Measurements from ENCODE around the gene EP400.

EP400 gene

DNA sequence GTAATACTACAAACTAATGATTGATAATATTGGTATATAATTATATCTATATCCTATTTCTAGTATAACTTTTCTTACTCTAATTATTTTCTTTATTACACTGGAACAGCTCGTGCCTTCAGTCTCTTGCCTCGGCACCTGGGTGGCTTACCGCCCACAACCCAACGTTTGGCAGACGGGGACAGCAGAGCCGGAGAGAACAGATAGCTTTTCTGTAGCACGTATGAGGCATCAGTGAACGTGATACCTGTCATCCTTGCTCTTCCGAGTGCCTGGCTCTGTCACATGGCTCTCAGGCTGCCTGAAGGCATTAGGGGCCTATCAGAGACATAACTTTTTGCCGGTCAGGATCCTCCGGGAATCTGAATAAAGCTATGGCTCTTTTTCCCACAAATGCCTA is 15.2 kb upstream of the EP400 start:
- no peak overlapping the region for H3K27ac ChIP-seq (ENCODE audit: low read length)
- H3K4me1 ChIP-seq (ENCODE audit: insufficient read depth, low read length): peaks cover 3% of the 10 kb centered on the region; the same call in 1 of the 2 replicates
- H3K36me3 ChIP-seq (ENCODE audit: insufficient read depth, low read depth, low read length): peaks cover 86% of the 10 kb centered on the region
- H3K27me3 ChIP-seq (ENCODE audit: insufficient read depth, low read length): no peaks in the 10 kb centered on the region
- no peak overlapping the region for H3K4me3 ChIP-seq (ENCODE audit: low read length)
- H3K9ac ChIP-seq (ENCODE audit: low read depth, low read length): no peak overlapping the region
- no peaks in the 10 kb centered on the region for H3K9me3 ChIP-seq (ENCODE audit: insufficient read depth, low read depth, low read length)

DNA sequence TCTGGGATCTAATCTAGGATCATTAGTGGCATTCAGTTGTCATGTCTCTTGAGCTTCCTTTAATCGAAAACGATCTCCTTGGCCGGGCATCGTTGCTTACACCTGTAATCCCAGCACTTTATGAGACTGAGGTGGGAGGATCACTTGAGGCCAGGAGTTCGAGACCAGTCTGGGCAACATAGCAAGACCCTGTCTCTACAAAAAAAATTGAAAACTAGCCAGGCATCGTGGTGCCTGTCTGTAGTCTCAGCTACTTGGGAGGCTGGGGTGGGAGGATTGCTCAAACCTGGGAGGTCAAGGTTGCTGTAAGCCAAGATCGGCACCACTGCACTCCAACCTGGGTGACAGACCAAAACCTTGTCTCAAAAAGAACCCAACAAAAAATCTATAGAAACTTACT is 11.7 kb upstream of the EP400 start:
- no peak overlapping the region for H3K27ac ChIP-seq (ENCODE audit: low read length)
- no peaks in the 10 kb centered on the region for H3K4me1 ChIP-seq (ENCODE audit: insufficient read depth, low read length)
- no peak overlapping the region for H3K4me3 ChIP-seq (ENCODE audit: low read length)
- H3K9ac ChIP-seq (ENCODE audit: low read depth, low read length): no peak overlapping the region
- H3K9me3 ChIP-seq (ENCODE audit: insufficient read depth, low read depth, low read length): no peaks in the 10 kb centered on the region
- peaks cover 93% of the 10 kb centered on the region for H3K36me3 ChIP-seq (ENCODE audit: insufficient read depth, low read depth, low read length)
- no peaks in the 10 kb centered on the region for H3K27me3 ChIP-seq (ENCODE audit: insufficient read depth, low read length)

DNA sequence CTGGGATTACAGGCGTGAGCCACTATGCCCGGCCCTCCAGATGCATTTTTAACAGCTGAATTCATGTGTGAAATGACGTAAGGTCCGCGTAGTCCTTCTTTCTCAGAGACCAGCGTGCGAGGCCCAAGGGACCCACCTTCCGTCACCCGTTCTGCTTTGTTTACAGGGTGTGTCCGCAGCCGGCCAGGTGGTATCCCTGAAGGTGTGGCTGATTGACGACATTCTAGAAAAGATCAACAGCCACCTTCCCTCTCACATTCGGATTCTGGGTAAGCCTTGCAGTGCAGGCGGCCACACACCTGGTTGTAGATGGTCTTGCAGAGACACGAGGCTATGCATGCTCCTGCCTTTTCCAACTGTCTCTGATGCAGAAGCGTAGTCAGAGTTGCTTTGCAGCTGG is 10.7 kb upstream of the EP400 start:
- Histone ChIP-seq H3K27me3 (ENCODE audit: insufficient read depth, low read length) (no peaks in the 10 kb centered on the region), H3K4me3 (ENCODE audit: low read length) (no peak overlapping the region), H3K27ac (ENCODE audit: low read length) (no peak overlapping the region), H3K9me3 (ENCODE audit: insufficient read depth, low read depth, low read length) (no peaks in the 10 kb centered on the region), H3K9ac (ENCODE audit: low read depth, low read length) (no peak overlapping the region), H3K4me1 (ENCODE audit: insufficient read depth, low read length) (no peaks in the 10 kb centered on the region), H3K36me3 (ENCODE audit: insufficient read depth, low read depth, low read length) (peaks cover 93% of the 10 kb centered on the region)

DNA sequence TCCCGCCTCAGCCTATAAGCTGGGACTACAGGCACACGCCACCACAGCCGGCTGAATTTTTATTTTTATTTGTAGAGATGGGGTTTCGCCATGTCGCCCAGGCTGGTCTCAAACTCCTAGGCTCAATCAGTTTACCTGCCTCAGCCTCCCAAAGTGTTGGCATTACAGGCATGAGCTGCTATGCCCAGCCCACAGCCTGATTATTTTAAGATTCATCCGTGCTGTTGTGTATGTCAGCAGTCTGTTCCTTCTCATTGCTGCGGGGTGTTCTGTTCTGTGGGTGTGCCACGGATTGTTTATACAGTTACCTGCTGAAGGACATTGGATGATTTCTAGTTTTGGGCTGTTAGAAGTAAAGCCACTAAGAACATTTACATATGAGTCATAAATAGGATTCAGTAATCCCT is 9.6 kb upstream of the EP400 start:
- H3K4me1 ChIP-seq (ENCODE audit: insufficient read depth, low read length): no peaks in the 10 kb centered on the region
- H3K27ac ChIP-seq (ENCODE audit: low read length): no peak overlapping the region
- H3K9me3 ChIP-seq (ENCODE audit: insufficient read depth, low read depth, low read length): no peaks in the 10 kb centered on the region
- H3K4me3 ChIP-seq (ENCODE audit: low read length): no peak overlapping the region
- no peaks in the 10 kb centered on the region for H3K27me3 ChIP-seq (ENCODE audit: insufficient read depth, low read length)
- H3K36me3 ChIP-seq (ENCODE audit: insufficient read depth, low read depth, low read length): peaks cover 92% of the 10 kb centered on the region
- no peak overlapping the region for H3K9ac ChIP-seq (ENCODE audit: low read depth, low read length)

DNA sequence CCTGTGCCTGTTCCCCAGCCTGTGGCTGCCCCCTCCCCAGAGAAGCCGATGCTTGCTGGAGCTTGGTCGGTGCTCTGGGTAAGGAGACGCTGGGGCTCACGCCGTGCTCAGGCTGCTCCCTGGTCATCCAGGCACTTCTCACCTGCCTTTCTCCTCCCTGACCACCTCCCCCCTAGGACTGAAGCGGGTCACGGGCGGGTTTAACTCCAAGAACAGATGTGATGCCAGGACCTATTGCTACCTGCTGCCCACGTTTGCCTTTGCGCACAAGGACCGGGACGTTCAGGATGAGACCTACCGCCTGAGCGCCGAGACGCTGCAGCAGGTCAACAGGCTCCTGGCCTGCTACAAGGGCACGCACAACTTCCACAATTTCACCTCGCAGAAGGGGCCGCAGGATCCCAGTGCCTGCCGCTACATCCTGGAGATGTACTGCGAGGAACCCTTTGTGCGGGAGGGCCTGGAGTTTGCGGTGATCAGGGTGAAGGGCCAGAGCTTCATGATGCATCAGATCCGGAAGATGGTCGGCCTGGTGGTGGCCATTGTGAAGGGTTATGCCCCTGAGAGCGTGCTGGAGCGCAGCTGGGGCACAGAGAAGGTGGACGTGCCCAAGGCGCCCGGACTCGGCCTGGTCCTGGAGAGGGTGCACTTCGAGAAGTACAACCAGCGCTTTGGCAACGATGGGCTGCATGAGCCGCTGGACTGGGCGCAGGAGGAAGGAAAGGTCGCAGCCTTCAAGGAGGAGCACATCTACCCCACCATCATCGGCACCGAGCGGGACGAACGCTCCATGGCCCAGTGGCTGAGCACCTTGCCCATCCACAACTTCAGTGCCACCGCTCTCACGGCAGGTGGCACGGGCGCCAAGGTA is 8.4 kb upstream of the EP400 start:
- no peak overlapping the region for H3K27ac ChIP-seq (ENCODE audit: low read length)
- no peaks in the 10 kb centered on the region for H3K27me3 ChIP-seq (ENCODE audit: insufficient read depth, low read length)
- H3K9me3 ChIP-seq (ENCODE audit: insufficient read depth, low read depth, low read length): no peaks in the 10 kb centered on the region
- no peak overlapping the region for H3K4me3 ChIP-seq (ENCODE audit: low read length)
- H3K4me1 ChIP-seq (ENCODE audit: insufficient read depth, low read length): no peaks in the 10 kb centered on the region
- H3K9ac ChIP-seq (ENCODE audit: low read depth, low read length): no peak overlapping the region
- H3K36me3 ChIP-seq (ENCODE audit: insufficient read depth, low read depth, low read length): peaks cover 81% of the 10 kb centered on the region

DNA sequence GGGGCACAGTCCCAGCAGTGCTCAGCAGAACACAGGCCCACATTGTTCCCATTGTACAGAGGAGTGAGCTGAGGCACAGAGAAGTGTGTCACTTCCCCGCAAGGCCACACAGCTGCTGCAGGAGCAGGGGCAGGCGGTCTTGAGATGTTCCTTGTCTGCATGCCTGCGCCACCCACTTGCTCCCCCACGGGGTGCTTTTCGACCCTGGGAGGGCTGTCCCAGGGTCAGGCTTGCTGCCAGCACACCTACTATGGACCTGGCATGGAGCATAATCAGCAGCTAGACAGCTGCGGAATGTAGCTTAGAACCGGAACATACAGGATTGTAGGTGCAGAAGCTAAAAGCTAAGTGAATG is 7.8 kb upstream of the EP400 start:
- H3K9ac ChIP-seq (ENCODE audit: low read depth, low read length): no peak overlapping the region
- peaks cover 75% of the 10 kb centered on the region for H3K36me3 ChIP-seq (ENCODE audit: insufficient read depth, low read depth, low read length)
- H3K4me3 ChIP-seq (ENCODE audit: low read length): no peak overlapping the region
- no peak overlapping the region for H3K27ac ChIP-seq (ENCODE audit: low read length)
- no peaks in the 10 kb centered on the region for H3K27me3 ChIP-seq (ENCODE audit: insufficient read depth, low read length)
- no peaks in the 10 kb centered on the region for H3K9me3 ChIP-seq (ENCODE audit: insufficient read depth, low read depth, low read length)
- no peaks in the 10 kb centered on the region for H3K4me1 ChIP-seq (ENCODE audit: insufficient read depth, low read length)

DNA sequence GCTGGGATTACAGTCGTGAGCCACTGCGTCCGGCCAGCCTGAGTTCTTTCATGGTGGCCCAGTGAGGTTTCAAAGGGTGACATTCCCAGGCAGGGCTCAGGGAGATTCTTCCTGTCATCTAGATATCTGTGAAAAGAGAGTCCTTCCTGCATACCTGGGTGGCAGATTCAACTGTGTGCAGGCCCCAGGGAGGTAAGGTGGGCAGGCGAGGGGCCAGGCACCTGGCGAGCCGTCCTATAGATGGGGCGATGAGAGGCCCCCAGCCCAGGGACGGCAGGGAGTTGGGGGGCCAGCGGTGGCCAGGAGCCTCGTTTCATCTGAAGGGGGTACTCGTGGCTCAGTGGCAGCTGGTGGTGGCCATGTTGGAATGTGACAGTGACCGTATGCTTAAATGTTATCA is 7.1 kb upstream of the EP400 start:
- H3K36me3 ChIP-seq (ENCODE audit: insufficient read depth, low read depth, low read length): peaks cover 68% of the 10 kb centered on the region
- no peak overlapping the region for H3K4me3 ChIP-seq (ENCODE audit: low read length)
- peaks cover 3% of the 10 kb centered on the region; the same call in 1 of the 2 replicates for H3K4me1 ChIP-seq (ENCODE audit: insufficient read depth, low read length)
- no peaks in the 10 kb centered on the region for H3K9me3 ChIP-seq (ENCODE audit: insufficient read depth, low read depth, low read length)
- no peak overlapping the region for H3K27ac ChIP-seq (ENCODE audit: low read length)
- no peak overlapping the region for H3K9ac ChIP-seq (ENCODE audit: low read depth, low read length)
- H3K27me3 ChIP-seq (ENCODE audit: insufficient read depth, low read length): no peaks in the 10 kb centered on the region

DNA sequence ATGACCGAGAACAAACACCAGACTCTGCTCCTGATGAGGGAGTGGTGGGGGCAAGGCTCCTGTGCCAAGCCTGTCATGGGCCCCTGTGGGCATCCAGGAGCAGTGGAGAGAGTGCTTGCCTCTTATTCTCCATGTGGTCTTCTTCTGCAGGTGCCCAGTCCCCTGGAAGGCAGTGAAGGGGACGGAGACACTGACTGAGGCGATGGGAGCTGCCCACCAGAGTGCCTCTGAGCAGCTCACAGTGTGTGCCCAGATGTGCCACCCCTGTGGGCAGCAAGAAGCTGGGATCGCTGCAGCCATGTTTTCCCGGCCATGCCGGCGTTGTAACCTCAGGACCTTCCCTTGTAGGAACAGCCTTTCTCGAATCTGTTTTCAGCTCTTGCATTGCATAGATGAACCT is 6.4 kb upstream of the EP400 start:
- Histone ChIP-seq H3K9me3 (ENCODE audit: insufficient read depth, low read depth, low read length) (no peaks in the 10 kb centered on the region), H3K36me3 (ENCODE audit: insufficient read depth, low read depth, low read length) (peaks cover 63% of the 10 kb centered on the region), H3K9ac (ENCODE audit: low read depth, low read length) (no peak overlapping the region), H3K4me3 (ENCODE audit: low read length) (no peak overlapping the region), H3K4me1 (ENCODE audit: insufficient read depth, low read length) (peaks cover 3% of the 10 kb centered on the region; the same call in 1 of the 2 replicates), H3K27ac (ENCODE audit: low read length) (no peak overlapping the region), H3K27me3 (ENCODE audit: insufficient read depth, low read length) (no peaks in the 10 kb centered on the region)

DNA sequence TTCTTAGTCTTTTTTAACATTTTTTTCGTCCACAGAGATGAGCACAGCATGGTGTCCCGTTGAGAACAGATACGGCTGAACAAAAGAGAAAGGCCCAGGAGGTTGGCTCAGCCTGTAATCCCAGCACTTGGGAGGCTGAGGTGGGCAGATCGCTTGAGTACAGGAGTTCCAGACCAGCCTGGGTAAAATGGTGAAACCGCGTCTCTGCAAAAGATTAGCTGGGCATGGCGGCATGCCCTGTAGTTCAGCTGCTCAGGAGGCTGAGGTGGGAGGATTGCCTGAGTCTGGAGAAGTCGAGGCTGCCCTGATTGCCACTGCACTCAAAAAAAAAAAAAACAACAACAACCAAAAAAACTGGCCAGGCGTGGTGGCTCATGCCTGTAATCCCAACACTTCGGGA is 5.9 kb upstream of the EP400 start:
- H3K27ac ChIP-seq (ENCODE audit: low read length): no peak overlapping the region
- H3K9ac ChIP-seq (ENCODE audit: low read depth, low read length): no peak overlapping the region
- no peaks in the 10 kb centered on the region for H3K27me3 ChIP-seq (ENCODE audit: insufficient read depth, low read length)
- peaks cover 3% of the 10 kb centered on the region; the same call in 1 of the 2 replicates for H3K4me1 ChIP-seq (ENCODE audit: insufficient read depth, low read length)
- H3K4me3 ChIP-seq (ENCODE audit: low read length): no peak overlapping the region
- peaks cover 61% of the 10 kb centered on the region for H3K36me3 ChIP-seq (ENCODE audit: insufficient read depth, low read depth, low read length)
- no peaks in the 10 kb centered on the region for H3K9me3 ChIP-seq (ENCODE audit: insufficient read depth, low read depth, low read length)

DNA sequence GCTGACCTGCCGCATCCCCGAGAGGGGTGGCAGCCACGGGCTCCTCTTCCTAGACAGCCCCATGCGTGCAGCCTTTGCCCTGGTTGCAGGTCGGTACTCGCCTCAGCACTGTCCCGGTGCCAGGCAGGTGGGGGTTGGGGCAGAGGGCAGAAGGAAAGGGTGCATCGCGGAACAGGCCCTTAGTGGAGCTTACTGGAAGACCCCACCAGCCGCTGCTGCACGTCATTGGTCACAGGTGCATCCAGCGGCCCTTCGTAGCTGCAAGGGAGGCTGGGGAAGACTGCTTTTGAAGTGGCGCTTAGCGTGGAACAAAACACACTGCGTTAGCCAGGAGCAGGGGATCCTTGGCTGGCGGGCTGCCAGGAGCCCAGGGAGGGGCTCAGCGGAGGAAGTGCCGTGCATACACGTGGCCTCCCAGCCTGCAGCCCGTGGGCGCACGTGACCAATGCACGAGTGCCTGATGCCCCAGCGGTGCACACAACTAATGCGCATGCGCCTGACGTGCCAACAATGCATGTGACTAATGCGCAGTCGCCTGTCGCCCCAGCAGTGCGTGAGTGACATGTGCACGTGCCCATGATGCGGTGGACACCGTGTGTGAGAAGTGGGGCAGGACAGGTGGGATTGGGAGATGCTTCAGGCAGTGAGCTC is 5.0 kb upstream of the EP400 start:
- H3K36me3 ChIP-seq (ENCODE audit: insufficient read depth, low read depth, low read length): peaks cover 52% of the 10 kb centered on the region
- no peak overlapping the region for H3K4me3 ChIP-seq (ENCODE audit: low read length)
- no peak overlapping the region for H3K27ac ChIP-seq (ENCODE audit: low read length)
- H3K9ac ChIP-seq (ENCODE audit: low read depth, low read length): no peak overlapping the region
- H3K9me3 ChIP-seq (ENCODE audit: insufficient read depth, low read depth, low read length): no peaks in the 10 kb centered on the region
- peaks cover 3% of the 10 kb centered on the region; the same call in 1 of the 2 replicates for H3K4me1 ChIP-seq (ENCODE audit: insufficient read depth, low read length)
- no peaks in the 10 kb centered on the region for H3K27me3 ChIP-seq (ENCODE audit: insufficient read depth, low read length)

DNA sequence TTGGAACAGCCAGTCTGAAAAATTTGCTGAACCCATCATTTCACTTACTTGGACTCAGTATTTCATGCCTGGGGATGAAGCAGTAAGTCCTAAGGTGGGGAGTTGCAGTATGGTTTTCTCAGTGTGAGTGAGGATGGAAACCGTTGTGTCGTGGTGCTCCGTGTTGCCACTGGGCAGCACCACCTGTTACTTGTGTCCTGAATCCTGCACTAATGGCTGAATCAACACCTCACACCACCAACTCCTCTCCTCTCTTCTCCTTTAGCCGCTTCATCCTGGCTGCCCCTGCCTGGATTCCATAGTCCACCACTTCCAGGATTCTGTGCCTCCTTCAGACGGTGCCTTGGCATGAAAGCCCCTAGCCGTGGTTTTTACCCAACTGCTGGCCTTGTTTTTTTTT is 3.0 kb upstream of the EP400 start:
- no peak overlapping the region for H3K27ac ChIP-seq (ENCODE audit: low read length)
- H3K9ac ChIP-seq (ENCODE audit: low read depth, low read length): no peak overlapping the region
- no peak overlapping the region for H3K4me3 ChIP-seq (ENCODE audit: low read length)
- H3K27me3 ChIP-seq (ENCODE audit: insufficient read depth, low read length): no peaks in the 10 kb centered on the region
- peaks cover 3% of the 10 kb centered on the region; the same call in 1 of the 2 replicates for H3K4me1 ChIP-seq (ENCODE audit: insufficient read depth, low read length)
- peaks cover 33% of the 10 kb centered on the region for H3K36me3 ChIP-seq (ENCODE audit: insufficient read depth, low read depth, low read length)
- no peaks in the 10 kb centered on the region for H3K9me3 ChIP-seq (ENCODE audit: insufficient read depth, low read depth, low read length)

DNA sequence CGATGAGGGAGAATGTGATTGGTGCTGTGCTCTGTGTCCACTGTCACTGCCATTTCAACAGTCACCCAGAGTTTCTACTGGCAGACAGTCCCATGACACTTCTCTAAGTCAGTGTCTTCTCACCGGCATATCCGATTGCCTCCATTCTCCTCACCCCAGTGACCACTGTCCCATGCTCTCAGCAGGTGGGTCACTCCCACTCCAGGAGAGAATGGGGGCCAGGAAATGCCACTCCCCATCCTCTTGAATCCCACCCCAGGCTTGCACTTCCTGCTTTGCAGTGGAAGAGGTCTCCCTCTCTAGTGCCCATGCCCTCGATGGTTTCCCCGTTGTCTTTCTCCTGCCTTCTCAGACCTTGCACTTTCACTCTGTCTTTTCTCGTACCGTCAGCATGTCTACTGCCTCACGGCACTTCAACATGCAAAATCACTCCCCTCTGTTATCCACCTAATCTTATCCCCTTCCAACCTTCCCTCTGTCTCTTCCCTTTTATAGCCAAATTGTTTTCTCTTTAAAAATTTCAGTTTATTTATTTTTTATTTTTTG is 2.2 kb upstream of the EP400 start:
- H3K27me3 ChIP-seq (ENCODE audit: insufficient read depth, low read length): no peaks in the 10 kb centered on the region
- peaks cover 3% of the 10 kb centered on the region; the same call in 1 of the 2 replicates for H3K4me1 ChIP-seq (ENCODE audit: insufficient read depth, low read length)
- H3K36me3 ChIP-seq (ENCODE audit: insufficient read depth, low read depth, low read length): peaks cover 25% of the 10 kb centered on the region
- no peak overlapping the region for H3K4me3 ChIP-seq (ENCODE audit: low read length)
- no peak overlapping the region for H3K9ac ChIP-seq (ENCODE audit: low read depth, low read length)
- no peak overlapping the region for H3K27ac ChIP-seq (ENCODE audit: low read length)
- no peaks in the 10 kb centered on the region for H3K9me3 ChIP-seq (ENCODE audit: insufficient read depth, low read depth, low read length)
